Mesendoderm (in vitro differentiated cells): Measurements from ENCODE around the gene C11orf58.
A peak's percentile ranks its signal among the peaks of the same experiment; 100 is the strongest.

Source experiments
- DNase-seq: peaks from one replicate; pipeline ENCODE4 v3.0.0; 2013
- H2AK5ac ChIP-seq: 2 replicates; pipeline ENCODE4 v1.6.1; 2013; ENCODE audit warnings: low read length, inconsistent platforms
- H2BK120ac ChIP-seq: 2 replicates; pipeline ENCODE4 v1.6.1; 2013; ENCODE audit warnings: low read depth, mild to moderate bottlenecking, low read length, moderate library complexity, mixed read lengths
- H2BK15ac ChIP-seq: replicated peaks from 2 replicates; pipeline ENCODE4 v1.6.1; 2013; ENCODE audit warnings: low read depth, mild to moderate bottlenecking, moderate library complexity
- H2BK5ac ChIP-seq: 2 replicates; pipeline ENCODE4 v1.6.1; 2013; ENCODE audit warnings: low read length, inconsistent platforms
- H3K18ac ChIP-seq: 2 replicates; pipeline ENCODE4 v1.6.1; 2013; ENCODE audit warnings: mild to moderate bottlenecking, low read length, mixed read lengths
- H3K23ac ChIP-seq: one replicate; pipeline ENCODE4 v1.6.1; 2013; ENCODE audit warnings: low read length
- H3K27ac ChIP-seq: 2 replicates; pipeline ENCODE4 v1.5.1; 2013; ENCODE audit warnings: low read depth, mild to moderate bottlenecking, inconsistent platforms, low read length, moderate library complexity
- H3K27me3 ChIP-seq: 2 replicates; pipeline ENCODE4 v1.6.1; 2013; ENCODE audit warnings: low read length, control low read depth, mild to moderate bottlenecking, inconsistent platforms; ENCODE audit not compliant: insufficient read depth, poor library complexity
- H3K36me3 ChIP-seq: 2 replicates; pipeline ENCODE4 v1.6.1; 2013; ENCODE audit warnings: low read length, inconsistent platforms; ENCODE audit not compliant: control insufficient read depth, insufficient read depth
- H3K4ac ChIP-seq: one replicate; pipeline ENCODE4 v1.6.1; 2013; ENCODE audit warnings: low read depth, mild to moderate bottlenecking, low read length, moderate library complexity
- H3K4me1 ChIP-seq: 2 replicates; pipeline ENCODE4 v1.6.1; 2013; ENCODE audit warnings: low read depth, low read length, inconsistent platforms; ENCODE audit not compliant: control insufficient read depth
- H3K4me2 ChIP-seq: 2 replicates; pipeline ENCODE4 v1.6.1; 2013; ENCODE audit warnings: low read length
- H3K4me3 ChIP-seq: 2 replicates; pipeline ENCODE4 v1.5.1; 2013; ENCODE audit warnings: mild to moderate bottlenecking, low read length
- H3K56ac ChIP-seq: one replicate; pipeline ENCODE4 v1.6.1; 2013; ENCODE audit warnings: low read length
- H3K79me1 ChIP-seq: 2 replicates; pipeline ENCODE4 v1.6.1; 2013; ENCODE audit warnings: low read length, inconsistent platforms
- H3K79me2 ChIP-seq: 2 replicates; pipeline ENCODE4 v1.6.1; 2013; ENCODE audit warnings: mild to moderate bottlenecking, low read length; ENCODE audit not compliant: control insufficient read depth, insufficient read depth
- H3K9ac ChIP-seq: 2 replicates; pipeline ENCODE4 v1.6.1; 2013; ENCODE audit warnings: low read length, inconsistent platforms
- H4K5ac ChIP-seq: one replicate; pipeline ENCODE4 v1.6.1; 2013; ENCODE audit warnings: low read length
- H4K8ac ChIP-seq: one replicate; pipeline ENCODE4 v1.6.1; 2013; ENCODE audit warnings: low read depth, mild to moderate bottlenecking, control low read depth, low read length, moderate library complexity
- WGBS: extraction: QIAGEN DNeasy Blood & Tissue Kit; methylation state at CpG from one replicate; pipeline ENCODE4 v1.1.7; 2013; ENCODE audit warnings: low lambda C conversion rate, missing lambda C conversion rate; ENCODE audit not compliant: insufficient coverage; ENCODE audit errors: extremely low coverage; 5-methylcytosine and 5-hydroxymethylcytosine counted together

C11orf58 gene

GRCh38 chr11:16801288-16801980 lies 63.0 kb downstream of the C11orf58 start:
- Histone ChIP-seq H3K9ac (no peak overlapping the region), H3K79me1 (no peaks in the 10 kb centered on the region), H3K18ac (no peak overlapping the region), H3K4me3 (no peak overlapping the region), H3K4me1 (peaks cover 10% of the 10 kb centered on the region), H4K5ac (no peak overlapping the region), H3K4me2 (no peak overlapping the region), H3K27ac (no peak overlapping the region), H2BK15ac (no peak overlapping the region), H2BK5ac (peak overlapping the region; percentile 25), H2AK5ac (no peak overlapping the region), H3K27me3 (no peaks in the 10 kb centered on the region), H3K4ac (no peak overlapping the region), H3K79me2 (no peaks in the 10 kb centered on the region), H3K56ac (no peak overlapping the region), H2BK120ac (no peak overlapping the region), H3K36me3 (no peaks in the 10 kb centered on the region), H3K23ac (no peak overlapping the region), H4K8ac (no peak overlapping the region)
- no CpG with 5 or more reads among the region's 10 CpGs for WGBS
- no peak for DNase-seq

- Histone ChIP-seq H3K4me1 (peaks cover 10% of the 10 kb centered on the region), H3K18ac (no peak overlapping the region), H4K8ac (no peak overlapping the region), H3K56ac (no peak overlapping the region), H3K36me3 (no peaks in the 10 kb centered on the region), H3K4ac (no peak overlapping the region), H2BK5ac (no peak overlapping the region), H3K27ac (no peak overlapping the region), H3K4me3 (no peak overlapping the region), H3K9ac (no peak overlapping the region), H3K23ac (no peak overlapping the region), H3K27me3 (no peaks in the 10 kb centered on the region), H2BK15ac (no peak overlapping the region), H3K79me1 (no peaks in the 10 kb centered on the region), H3K79me2 (no peaks in the 10 kb centered on the region), H4K5ac (no peak overlapping the region), H2AK5ac (no peak overlapping the region), H2BK120ac (no peak overlapping the region), H3K4me2 (no peak overlapping the region)
- WGBS = no CpG with 5 or more reads among the region's 7 CpGs
- no peak for DNase-seq
Measured at GRCh38 chr11:16804104-16804947, 65.9 kb downstream of the C11orf58 start.

GRCh38 chr11:16805938-16806337 lies 67.5 kb downstream of the C11orf58 start:
- H3K79me1 ChIP-seq = no peaks in the 10 kb centered on the region
- H3K9ac ChIP-seq = no peak overlapping the region
- H3K4ac ChIP-seq = no peak overlapping the region
- no peak overlapping the region for H3K18ac ChIP-seq
- H3K27ac ChIP-seq = no peak overlapping the region
- H2AK5ac ChIP-seq = no peak overlapping the region
- H4K8ac ChIP-seq = no peak overlapping the region
- peaks cover under 1% of the 10 kb centered on the region for H3K4me1 ChIP-seq
- no peak overlapping the region for H2BK15ac ChIP-seq
- H3K4me3 ChIP-seq = no peak overlapping the region
- H3K27me3 ChIP-seq = no peaks in the 10 kb centered on the region
- H3K4me2 ChIP-seq = no peak overlapping the region
- no peak for DNase-seq
- no peaks in the 10 kb centered on the region for H3K79me2 ChIP-seq
- no peak overlapping the region for H4K5ac ChIP-seq
- H2BK5ac ChIP-seq = no peak overlapping the region
- H3K36me3 ChIP-seq = no peaks in the 10 kb centered on the region
- H3K56ac ChIP-seq = no peak overlapping the region
- no peak overlapping the region for H3K23ac ChIP-seq
- WGBS = no CpG with 5 or more reads among the region's 8 CpGs
- H2BK120ac ChIP-seq = no peak overlapping the region

- no peak overlapping the region for H3K27ac ChIP-seq
- no peak overlapping the region for H3K4ac ChIP-seq
- H3K18ac ChIP-seq = no peak overlapping the region
- no peak overlapping the region for H3K4me3 ChIP-seq
- DNase-seq = no peak
- H4K5ac ChIP-seq = no peak overlapping the region
- H3K79me1 ChIP-seq = no peaks in the 10 kb centered on the region
- no peaks in the 10 kb centered on the region for H3K4me1 ChIP-seq
- no peak overlapping the region for H2AK5ac ChIP-seq
- H3K4me2 ChIP-seq = no peak overlapping the region
- H2BK5ac ChIP-seq = no peak overlapping the region
- no peak overlapping the region for H2BK120ac ChIP-seq
- no peaks in the 10 kb centered on the region for H3K27me3 ChIP-seq
- H3K56ac ChIP-seq = no peak overlapping the region
- no CpG with 5 or more reads among the region's 11 CpGs for WGBS
- no peak overlapping the region for H2BK15ac ChIP-seq
- no peak overlapping the region for H4K8ac ChIP-seq
- H3K79me2 ChIP-seq = no peaks in the 10 kb centered on the region
- no peak overlapping the region for H3K23ac ChIP-seq
- H3K36me3 ChIP-seq = no peaks in the 10 kb centered on the region
- H3K9ac ChIP-seq = no peak overlapping the region
Measured at GRCh38 chr11:16806791-16807190, 68.3 kb downstream of the C11orf58 start.

- Histone ChIP-seq H2BK5ac (no peak overlapping the region), H2AK5ac (no peak overlapping the region), H3K18ac (no peak overlapping the region), H3K79me2 (no peaks in the 10 kb centered on the region), H3K36me3 (no peaks in the 10 kb centered on the region), H4K5ac (no peak overlapping the region), H3K56ac (no peak overlapping the region), H3K4me2 (no peak overlapping the region), H4K8ac (no peak overlapping the region), H3K79me1 (no peaks in the 10 kb centered on the region), H3K4me3 (no peak overlapping the region), H2BK15ac (no peak overlapping the region), H3K27ac (no peak overlapping the region), H2BK120ac (no peak overlapping the region), H3K9ac (no peak overlapping the region), H3K23ac (no peak overlapping the region), H3K4ac (no peak overlapping the region), H3K4me1 (peaks cover 3% of the 10 kb centered on the region), H3K27me3 (no peaks in the 10 kb centered on the region)
- no peak for DNase-seq
- no CpG with 5 or more reads among the region's 3 CpGs for WGBS
Measured at GRCh38 chr11:16807306-16807705, 68.9 kb downstream of the C11orf58 start.
